Right lobe of liver (tissue), 4 donors: ENCODE results near the gene MBD3L2.
"Not testable (repeated sequence)": the region's sequence is repeated elsewhere in the genome, so short reads cannot be mapped to it uniquely, and the experiment has no call there.

Experiments
- CTCF ChIP-seq, 4 donors: fragments of 200-600 bp in 3 of 4; fragments of 450-650 bp in 1 of 4; IDR thresholded peaks; one replicate each; pipeline versions ENCODE4 v1.5.1 to v1.8.0; 2016 to 2022; ENCODE audit warnings: antibody characterized with exemption in 4 of 4, mild to moderate bottlenecking in 2 of 4
- POLR2A ChIP-seq: fragments of 450-650 bp; IDR thresholded peaks from one replicate; pipeline ENCODE4 v1.6.1; 2017; ENCODE audit warnings: antibody characterized with exemption, mild to moderate bottlenecking
- donor health status: DM: no; HTN: no; CAD: no.
- donor health status: DM: no; HTN: no; CAD: no.
- donor health status: DM: no; HTN: yes; CAD: no.

GRCh38 chr19:7054635-7055368 is 5.7 kb downstream of the MBD3L2 start:
- TF ChIP-seq CTCF (IDR thresholded peaks at IDR 0.05); POLR2A: not testable (repeated sequence)
